ENCODE measurements around the gene YEATS2.

DNA sequence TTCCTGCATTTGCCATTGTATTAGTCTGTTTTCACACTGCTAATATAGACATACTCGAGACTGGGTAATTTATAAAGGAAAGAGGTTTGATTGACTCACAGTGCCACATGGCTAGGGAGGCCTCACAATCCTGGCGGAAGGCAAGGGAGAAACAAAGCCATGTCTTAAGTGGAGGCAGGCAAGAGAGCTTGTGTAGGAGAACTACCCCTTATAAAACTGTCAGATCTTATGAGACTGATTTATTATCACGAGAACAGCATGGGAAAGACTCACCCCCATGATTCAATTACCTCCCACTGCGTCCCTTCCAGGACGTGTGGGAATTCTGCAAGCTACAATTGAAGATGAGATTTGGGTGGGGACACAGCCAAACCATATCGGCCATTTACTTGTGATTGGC, 27.8 kb downstream of the YEATS2 start:
- TF ChIP-seq KDM5A (IDR thresholded peaks at IDR 0.05) (no peak), POLR2A (IDR thresholded peaks at IDR 0.05; ENCODE audit: low read length) (no peak), MYC (IDR thresholded peaks at IDR 0.05; ENCODE audit: borderline replicate concordance, low read length) (no peak), ESRRA (IDR thresholded peaks at IDR 0.05; ENCODE audit: borderline replicate concordance, low read length) (no peak), RAD21 (conservative IDR thresholded peaks at IDR 0.05 in 1 of 2, IDR thresholded peaks at IDR 0.05 in 1 of 2) (no peak), KDM1A (IDR thresholded peaks at IDR 0.05; ENCODE audit: low read depth) (no peak), JUN (IDR thresholded peaks at IDR 0.05) (no peak), CEBPB (IDR thresholded peaks at IDR 0.05) (no peak), HDAC2 (IDR thresholded peaks at IDR 0.05) (no peak), CBX2 (IDR thresholded peaks at IDR 0.05; ENCODE audit: borderline replicate concordance, low read depth) (no peak), REST (IDR thresholded peaks at IDR 0.05) (no peak)
- TF ChIP-seq, protein P1, sequence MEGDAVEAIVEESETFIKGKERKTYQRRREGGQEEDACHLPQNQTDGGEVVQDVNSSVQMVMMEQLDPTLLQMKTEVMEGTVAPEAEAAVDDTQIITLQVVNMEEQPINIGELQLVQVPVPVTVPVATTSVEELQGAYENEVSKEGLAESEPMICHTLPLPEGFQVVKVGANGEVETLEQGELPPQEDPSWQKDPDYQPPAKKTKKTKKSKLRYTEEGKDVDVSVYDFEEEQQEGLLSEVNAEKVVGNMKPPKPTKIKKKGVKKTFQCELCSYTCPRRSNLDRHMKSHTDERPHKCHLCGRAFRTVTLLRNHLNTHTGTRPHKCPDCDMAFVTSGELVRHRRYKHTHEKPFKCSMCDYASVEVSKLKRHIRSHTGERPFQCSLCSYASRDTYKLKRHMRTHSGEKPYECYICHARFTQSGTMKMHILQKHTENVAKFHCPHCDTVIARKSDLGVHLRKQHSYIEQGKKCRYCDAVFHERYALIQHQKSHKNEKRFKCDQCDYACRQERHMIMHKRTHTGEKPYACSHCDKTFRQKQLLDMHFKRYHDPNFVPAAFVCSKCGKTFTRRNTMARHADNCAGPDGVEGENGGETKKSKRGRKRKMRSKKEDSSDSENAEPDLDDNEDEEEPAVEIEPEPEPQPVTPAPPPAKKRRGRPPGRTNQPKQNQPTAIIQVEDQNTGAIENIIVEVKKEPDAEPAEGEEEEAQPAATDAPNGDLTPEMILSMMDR (IDR thresholded peaks at IDR 0.05): no peak
